PC-3 (cell line): ENCODE data around the gene PEX6. TPM values are rescaled to one million over a fixed set of nuclear protein-coding genes. Genes with fewer than 3 reads are reported as not detected.

Experiments used
- ATAC-seq: fragments of 200-7000 bp; cut with Tn5 transposase; 2 replicates; pipeline ENCODE4 v1.9.1; 2020; ENCODE audit warnings: mild to moderate bottlenecking, moderate library complexity
- BruUV-seq: library from RNA; stranded (reverse); fragments of 400-500 nt; replicated peaks from 2 replicates; lab custom pipeline; 2021; lab: Mats Ljungman, UMichigan
- CTCF ChIA-PET: fragments of 300-600 bp; sonication (Branson Sonifier 250); formaldehyde crosslinking; loops from one replicate; lab custom pipeline; 2022; ENCODE audit warnings: antibody characterized with exemption; lab: Charles Lee
- POLR2A ChIA-PET: fragments of 300-600 bp; sonication (Branson Sonifier 250); formaldehyde crosslinking; loops from one replicate; lab custom pipeline; 2022; ENCODE audit warnings: antibody characterized with exemption; ENCODE audit not compliant: unreplicated experiment; lab: Charles Lee
- DNase-seq: peaks from one replicate; pipeline ENCODE4 v3.0.0-alpha.2; 2015
- H2AFZ ChIP-seq: fragments of 300-600 bp; sonication (generic); 2 replicates; pipeline ENCODE4 v1.6.0; 2016; ENCODE audit warnings: antibody characterized with exemption, low read length
- H3F3A ChIP-seq: fragments of 300-600 bp; sonication (generic); one replicate; pipeline ENCODE4 v1.6.0; 2017; ENCODE audit warnings: antibody characterized with exemption, low read length, control low read depth, mild to moderate bottlenecking; ENCODE audit not compliant: unreplicated experiment
- H3K27ac ChIP-seq: fragments of 300-600 bp; sonication (generic); 2 replicates; pipeline ENCODE4 v1.5.1; 2016; ENCODE audit warnings: mild to moderate bottlenecking, low read length
- H3K27me3 ChIP-seq: fragments of 300-600 bp; sonication (generic); 2 replicates; pipeline ENCODE4 v1.6.1; 2016; ENCODE audit warnings: low read length, mixed read lengths
- H3K36me3 ChIP-seq: fragments of 300-600 bp; sonication (generic); 2 replicates; pipeline ENCODE4 v1.6.1; 2016; ENCODE audit warnings: low read depth, mixed run types, low read length, mixed read lengths
- H3K4me1 ChIP-seq: fragments of 300-600 bp; sonication (generic); 2 replicates; pipeline ENCODE4 v1.5.1; 2016; ENCODE audit warnings: low read length; ENCODE audit not compliant: insufficient read depth
- H3K4me2 ChIP-seq: fragments of 300-600 bp; sonication (generic); 2 replicates; pipeline ENCODE4 v1.6.0; 2016; ENCODE audit warnings: low read length
- H3K4me3 ChIP-seq: fragments of 300-600 bp; sonication (generic); 2 replicates; pipeline ENCODE4 v1.5.1; 2016; ENCODE audit warnings: mild to moderate bottlenecking, low read length, mixed read lengths
- H3K79me2 ChIP-seq: fragments of 300-600 bp; sonication (generic); 2 replicates; pipeline ENCODE4 v1.6.1; 2017; ENCODE audit warnings: low read length, mixed read lengths
- H3K9ac ChIP-seq: fragments of 300-600 bp; sonication (generic); 2 replicates; pipeline ENCODE4 v1.6.0; 2016; ENCODE audit warnings: mild to moderate bottlenecking, low read length
- H3K9me2 ChIP-seq: fragments of 300-600 bp; sonication (generic); replicated peaks from 2 replicates; pipeline ENCODE4 v1.6.1; 2016; ENCODE audit warnings: mixed run types, low read length, mixed read lengths
- H3K9me3 ChIP-seq: fragments of 300-600 bp; sonication (generic); 2 replicates; pipeline ENCODE4 v1.6.1; 2016; ENCODE audit warnings: low read length, mixed read lengths
- H4K20me1 ChIP-seq: fragments of 300-600 bp; sonication (generic); 2 replicates; pipeline ENCODE4 v1.6.1; 2016; ENCODE audit warnings: low read length, mixed read lengths
- EZH2 ChIP-seq: fragments of 300-600 bp; sonication (generic); IDR thresholded peaks from one replicate; pipeline ENCODE4 v1.6.1; 2017; ENCODE audit warnings: antibody characterized with exemption, mild to moderate bottlenecking, low read length; ENCODE audit not compliant: unreplicated experiment
- EZH2phosphoT487 ChIP-seq: fragments of 300-600 bp; sonication (generic); IDR thresholded peaks from 2 replicates; pipeline ENCODE4 v1.6.1; 2018; ENCODE audit warnings: mild to moderate bottlenecking, antibody characterized with exemption, low read length, borderline replicate concordance
- intact Hi-C: fragments of 100-400 bp; cut with micrococcal nuclease; formaldehyde crosslinking; loops from 2 replicates; pipeline ENCODE4 v1.9.0; 2023
- total RNA-seq: library from RNA; depleted of rRNA; stranded (reverse); fragments of >200 nt; gene quantifications from 2 replicates; pipeline ENCODE4 v1.2.3, GENCODE V29; 2014
- TF ChIP-seq, protein P1 (sequence below): fragments of 300-600 bp; sonication (generic); conservative IDR thresholded peaks from 2 replicates; pipeline ENCODE4 v1.5.1; 2017; ENCODE audit warnings: antibody characterized with exemption, low read depth, mild to moderate bottlenecking, low read length

The PEX6 gene
- total RNA-seq, 1 experiment from 2014 or later: 35.9 TPM

GRCh38 chr6:43016176-43016942 is 37.4 kb upstream of the PEX6 start:
- POLR2A ChIA-PET: no interaction called here
- BruUV-seq: no TSS peak
- CTCF ChIA-PET: no interaction called here

DNA sequence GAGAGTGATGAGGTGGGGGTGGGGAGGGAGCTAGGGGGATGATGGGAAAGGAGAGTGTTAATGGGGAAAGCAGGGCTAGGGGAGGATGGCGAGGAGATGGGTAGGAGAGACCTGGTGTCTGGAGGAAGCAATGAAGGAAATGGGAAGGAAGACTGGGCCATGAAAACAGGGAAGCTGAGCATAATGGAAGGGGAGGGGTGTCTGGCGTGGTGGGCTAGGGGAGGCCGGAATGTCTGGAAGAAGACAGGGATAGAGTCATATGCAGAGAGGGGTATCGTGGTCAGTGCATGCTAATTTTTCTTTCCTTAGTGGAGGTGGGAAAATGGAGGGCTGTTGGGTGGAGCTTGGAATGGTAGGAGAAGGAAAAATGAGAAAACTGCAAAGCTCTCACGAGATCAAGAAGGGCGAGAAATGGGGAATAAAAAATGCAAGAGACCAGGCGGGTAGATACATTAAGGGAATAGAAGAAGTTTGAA is 35.5 kb upstream of the PEX6 start:
- H3K4me2 ChIP-seq: peak overlapping the region; percentile 94
- H4K20me1 ChIP-seq: no peaks in the 10 kb centered on the region
- H3K27ac ChIP-seq: peak overlapping the region; percentile 17; the same call in 1 of the 2 replicates
- ATAC-seq: no peak
- H3K27me3 ChIP-seq: no peaks in the 10 kb centered on the region
- peak overlapping the region; percentile 91 for H3K4me3 ChIP-seq
- H3K9ac ChIP-seq: peak overlapping the region; percentile 90
- POLR2A ChIA-PET: interaction anchor here (0.5 to 1.4 kb wide), 8 partner anchors 35 to 723 kb away, joined by 3 to 15 read pairs (median 8); partner anchors contain the start of genes CUL7, CUL9 and PEX6
- peaks cover 52% of the 10 kb centered on the region for H3K79me2 ChIP-seq
- H3K9me3 ChIP-seq: no peaks in the 10 kb centered on the region
- intact Hi-C loops: loop anchor here (2.0 kb wide), 1 partner anchor 30 kb away; the partner anchor contains the start of gene PPP2R5D
- TF ChIP-seq EZH2 (no peak), EZH2phosphoT487 (no peak)
- TF ChIP-seq, protein P1, sequence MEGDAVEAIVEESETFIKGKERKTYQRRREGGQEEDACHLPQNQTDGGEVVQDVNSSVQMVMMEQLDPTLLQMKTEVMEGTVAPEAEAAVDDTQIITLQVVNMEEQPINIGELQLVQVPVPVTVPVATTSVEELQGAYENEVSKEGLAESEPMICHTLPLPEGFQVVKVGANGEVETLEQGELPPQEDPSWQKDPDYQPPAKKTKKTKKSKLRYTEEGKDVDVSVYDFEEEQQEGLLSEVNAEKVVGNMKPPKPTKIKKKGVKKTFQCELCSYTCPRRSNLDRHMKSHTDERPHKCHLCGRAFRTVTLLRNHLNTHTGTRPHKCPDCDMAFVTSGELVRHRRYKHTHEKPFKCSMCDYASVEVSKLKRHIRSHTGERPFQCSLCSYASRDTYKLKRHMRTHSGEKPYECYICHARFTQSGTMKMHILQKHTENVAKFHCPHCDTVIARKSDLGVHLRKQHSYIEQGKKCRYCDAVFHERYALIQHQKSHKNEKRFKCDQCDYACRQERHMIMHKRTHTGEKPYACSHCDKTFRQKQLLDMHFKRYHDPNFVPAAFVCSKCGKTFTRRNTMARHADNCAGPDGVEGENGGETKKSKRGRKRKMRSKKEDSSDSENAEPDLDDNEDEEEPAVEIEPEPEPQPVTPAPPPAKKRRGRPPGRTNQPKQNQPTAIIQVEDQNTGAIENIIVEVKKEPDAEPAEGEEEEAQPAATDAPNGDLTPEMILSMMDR: no peak
- no peaks in the 10 kb centered on the region for H3K9me2 ChIP-seq
- peaks cover 23% of the 10 kb centered on the region for H3K4me1 ChIP-seq
- peaks cover 31% of the 10 kb centered on the region; the same call in 1 of the 2 replicates for H3K36me3 ChIP-seq
- CTCF ChIA-PET: interaction anchor here (0.5 to 0.6 kb wide), 2 partner anchors 9 to 129 kb away, joined by 3 to 8 read pairs; no protein-coding TSS in a partner anchor
- DNase-seq: no peak
- TSS peak; percentile 21 for BruUV-seq
- peak overlapping the region; percentile 63 for H2AFZ ChIP-seq
- no peaks in the 10 kb centered on the region for H3F3A ChIP-seq

More at GRCh38 chr6:43016176-43016942, 37.4 kb upstream of the PEX6 start:
- TF ChIP-seq, protein P1: no peak
- no peak for TF ChIP-seq EZH2
- no peak for ATAC-seq
- Histone ChIP-seq H3K9me2 (no peaks in the 10 kb centered on the region), H3K9me3 (no peaks in the 10 kb centered on the region), H3K36me3 (peaks cover 23% of the 10 kb centered on the region; the same call in 1 of the 2 replicates), H2AFZ (no peak overlapping the region), H3K9ac (no peak overlapping the region), H3F3A (no peaks in the 10 kb centered on the region), H3K79me2 (peaks cover 51% of the 10 kb centered on the region), H3K4me3 (no peak overlapping the region), H3K4me1 (peaks cover 30% of the 10 kb centered on the region), H4K20me1 (no peaks in the 10 kb centered on the region), H3K27ac (no peak overlapping the region), H3K4me2 (no peak overlapping the region), H3K27me3 (no peaks in the 10 kb centered on the region)
- no peak for DNase-seq
- intact Hi-C loops: no loop called here
